NCI-H460 (cell line): ENCODE results near the gene PPIF. TPM values are rescaled to one million over a fixed set of nuclear protein-coding genes. Genes with fewer than 3 reads are reported as not detected.

Experiments used
- DNase-seq: peaks from one replicate; pipeline ENCODE4 v3.0.0-alpha.2; 2016; ENCODE audit warnings: low read depth; ENCODE audit errors: extremely low read depth
- total RNA-seq: library from RNA; depleted of rRNA; stranded (reverse); fragments of >200 nt; shearing (Covaris generic); gene quantifications from 2 replicates; pipeline ENCODE4 v1.2.3, GENCODE V29; 2014

The PPIF gene
- total RNA-seq, 1 experiment from 2014 or later: 96.5 TPM

GRCh38 chr10:79383974-79384606, 36.8 kb downstream of the PPIF start:
- DNase-seq: no peak

- DNase-seq: no peak
Measured at GRCh38 chr10:79384773-79385391, 37.6 kb downstream of the PPIF start.

GRCh38 chr10:79385392-79385795, 38.1 kb downstream of the PPIF start:
- DNase-seq: no peak

GRCh38 chr10:79385804-79386531, 38.7 kb downstream of the PPIF start:
- DNase-seq: no peak

GRCh38 chr10:79386637-79387465, 39.6 kb downstream of the PPIF start:
- no peak for DNase-seq

- DNase-seq: no peak
Measured at GRCh38 chr10:79387466-79387973, 40.3 kb downstream of the PPIF start.

GRCh38 chr10:79387974-79388850, 40.9 kb downstream of the PPIF start:
- DNase-seq: no peak

GRCh38 chr10:79390057-79390456, 42.8 kb downstream of the PPIF start:
- no peak for DNase-seq

- DNase-seq: no peak
Measured at GRCh38 chr10:79390551-79391229, 43.4 kb downstream of the PPIF start.

GRCh38 chr10:79391231-79392019, 44.2 kb downstream of the PPIF start:
- DNase-seq: no peak

GRCh38 chr10:79392020-79392398, 44.7 kb downstream of the PPIF start:
- no peak for DNase-seq

- DNase-seq: no peak
Measured at GRCh38 chr10:79392506-79393176, 45.4 kb downstream of the PPIF start.

GRCh38 chr10:79393221-79393923, 46.1 kb downstream of the PPIF start:
- DNase-seq: no peak

GRCh38 chr10:79393924-79394610, 46.8 kb downstream of the PPIF start:
- DNase-seq: no peak

GRCh38 chr10:79394664-79395063, 47.4 kb downstream of the PPIF start:
- DNase-seq: no peak

- DNase-seq: no peak
Measured at GRCh38 chr10:79396520-79396919, 49.3 kb downstream of the PPIF start.

- DNase-seq: no peak
Measured at GRCh38 chr10:79397051-79397450, 49.8 kb downstream of the PPIF start.
